ENCODE measurements around the gene TMEM134. TPM values are rescaled to one million over a fixed set of nuclear protein-coding genes. Genes with fewer than 3 reads are reported as not detected.

TMEM134 gene
- polyA plus RNA-seq, 5 donors: 34.8 to 67.1 (median 47.5) TPM

GRCh38 chr11:67464411-67465188 lies 4.5 kb downstream of the TMEM134 start:
- peak; percentile 62 to 66 for DNase-seq

DNA sequence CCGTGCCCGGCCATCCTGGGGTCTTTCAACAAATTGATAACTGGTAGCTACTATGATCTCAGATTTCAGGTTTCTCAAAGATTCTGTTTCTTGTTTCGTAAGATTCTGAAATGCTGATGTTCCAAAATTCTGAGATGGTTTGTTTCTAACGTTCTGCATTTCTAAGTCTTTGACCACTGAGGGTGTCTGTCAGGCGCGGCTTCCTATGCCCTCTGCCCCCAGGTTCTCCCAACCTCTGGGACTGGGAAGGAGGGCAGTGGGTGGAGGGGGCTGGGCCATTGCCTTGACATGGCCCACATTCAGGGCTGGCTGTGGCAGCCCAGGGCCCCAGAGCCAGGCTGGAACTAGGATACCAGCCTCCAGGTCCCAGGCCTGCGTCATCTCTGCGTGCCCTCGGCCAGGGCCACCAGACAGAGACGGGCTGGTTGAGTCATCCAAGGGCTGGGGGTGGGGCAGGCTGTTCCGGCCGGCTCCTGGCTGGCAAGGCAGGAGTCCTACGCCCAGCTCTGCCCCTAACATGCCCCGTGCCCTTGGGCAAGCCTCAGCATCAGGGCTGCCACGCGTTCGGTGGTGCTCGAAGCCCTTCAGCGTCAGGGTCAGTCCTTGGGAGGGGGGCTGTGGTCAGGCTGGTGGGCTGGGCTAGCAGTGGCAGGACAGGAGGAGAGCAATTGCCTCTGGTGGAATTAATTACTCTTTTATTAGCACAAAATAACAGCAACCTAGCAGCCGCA lies 5.2 kb downstream of the TMEM134 start:
- DNase-seq: no peak

DNA sequence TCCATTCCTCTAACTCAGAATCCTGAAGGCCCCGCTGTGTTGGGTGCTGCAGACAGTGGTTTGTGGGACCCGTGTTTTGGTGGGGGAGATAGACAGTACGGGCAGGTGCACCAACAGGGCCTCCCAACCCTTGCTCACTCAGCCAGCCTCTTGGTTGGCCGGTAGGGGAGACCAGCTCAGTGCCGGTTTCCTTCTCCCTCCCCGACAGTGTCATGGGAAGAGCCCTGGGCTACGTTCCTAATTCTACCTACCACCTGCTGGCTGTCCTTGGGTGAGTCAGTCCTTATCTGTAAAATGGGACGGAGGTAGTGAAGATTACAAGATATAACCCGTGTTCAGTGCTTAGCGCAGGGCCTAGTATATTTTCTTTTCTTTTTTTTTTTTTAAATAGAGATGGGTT lies 5.9 kb downstream of the TMEM134 start:
- no peak for DNase-seq

DNA sequence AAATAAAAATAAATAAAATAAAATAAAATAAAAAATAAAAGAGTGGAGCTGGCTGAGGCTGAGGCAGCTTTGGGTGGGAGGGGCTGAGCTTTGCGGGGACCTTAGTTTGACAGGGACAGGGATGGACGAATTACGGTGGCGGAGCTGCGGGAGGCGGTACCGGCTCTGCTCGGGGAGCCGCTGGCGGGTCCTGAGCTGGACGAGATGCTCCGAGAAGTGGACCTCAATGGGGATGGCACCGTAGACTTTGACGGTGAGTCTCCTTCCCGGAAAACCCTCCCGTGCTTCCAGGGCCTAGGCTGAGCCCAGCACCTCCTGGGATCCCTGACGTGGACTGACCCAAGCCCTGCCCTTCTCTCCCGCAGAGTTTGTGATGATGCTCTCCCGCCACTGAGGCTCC lies 10.8 kb downstream of the TMEM134 start:
- no peak for DNase-seq

GRCh38 chr11:67457453-67457852 lies 11.6 kb downstream of the TMEM134 start:
- no peak for DNase-seq

- no peak for DNase-seq
Measured at GRCh38 chr11:67456068-67456705, 12.9 kb downstream of the TMEM134 start.

- no peak for DNase-seq
Measured at GRCh38 chr11:67455054-67455453, 14.0 kb downstream of the TMEM134 start, which contains the start of gene CABP4. TSS of gene CABP4 (plus strand) at chr11:67455354. CDS start at chr11:67455424, 70 bp downstream.

DNA sequence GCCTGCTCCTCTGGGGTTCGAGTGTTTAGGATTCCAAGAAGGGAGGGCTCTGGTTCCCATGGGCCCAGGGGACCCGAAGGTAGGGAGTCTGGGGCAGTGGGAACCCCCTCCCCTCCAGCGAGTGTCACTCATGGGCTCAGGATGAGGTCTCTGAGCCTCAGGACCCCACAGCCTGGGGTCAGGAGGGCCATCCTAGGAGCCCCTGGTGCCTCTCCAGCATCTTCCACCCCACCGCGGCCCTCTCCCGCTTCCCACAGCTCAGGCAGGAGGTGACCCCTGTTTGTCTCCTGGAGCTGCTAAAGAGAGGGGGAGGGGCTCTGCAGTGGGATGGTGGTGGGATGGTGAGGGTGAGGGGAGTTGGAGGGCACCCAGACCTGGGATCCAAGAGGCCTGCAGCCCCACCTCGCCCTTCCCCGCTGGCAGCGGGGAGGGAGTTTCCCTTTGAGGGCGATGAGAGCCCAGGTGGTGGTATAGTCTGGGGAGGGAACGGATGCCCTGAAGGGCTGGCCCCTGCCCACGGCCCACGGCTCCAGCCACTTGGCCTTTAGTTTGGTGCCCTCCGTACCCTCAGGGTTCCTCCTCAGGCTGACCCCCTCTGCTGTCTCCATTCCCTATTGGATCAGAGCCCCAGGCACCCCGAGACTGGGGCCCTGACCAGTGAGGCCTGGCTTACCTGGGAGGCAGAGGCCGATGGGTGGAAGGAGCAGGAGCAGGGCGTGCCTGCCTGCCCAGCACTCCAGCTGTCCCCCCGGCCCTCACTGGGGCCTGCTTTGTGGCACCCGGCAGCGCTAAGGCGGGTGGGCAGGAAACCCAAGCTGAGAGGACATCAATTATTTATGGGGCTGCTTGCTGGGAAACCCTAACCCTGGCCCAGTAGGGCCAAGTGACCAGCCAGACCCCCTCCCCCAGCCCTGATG lies 15.0 kb downstream of the TMEM134 start:
- no peak for DNase-seq

- no peak for DNase-seq
Measured at GRCh38 chr11:67452141-67452952, 16.7 kb downstream of the TMEM134 start, which contains the start of gene GPR152. TSS of gene GPR152 (minus strand) at chr11:67452729. CDS start at chr11:67452724, 5 bp downstream.

- no peak for DNase-seq
Measured at GRCh38 chr11:67451658-67451976, 17.4 kb downstream of the TMEM134 start.

DNA sequence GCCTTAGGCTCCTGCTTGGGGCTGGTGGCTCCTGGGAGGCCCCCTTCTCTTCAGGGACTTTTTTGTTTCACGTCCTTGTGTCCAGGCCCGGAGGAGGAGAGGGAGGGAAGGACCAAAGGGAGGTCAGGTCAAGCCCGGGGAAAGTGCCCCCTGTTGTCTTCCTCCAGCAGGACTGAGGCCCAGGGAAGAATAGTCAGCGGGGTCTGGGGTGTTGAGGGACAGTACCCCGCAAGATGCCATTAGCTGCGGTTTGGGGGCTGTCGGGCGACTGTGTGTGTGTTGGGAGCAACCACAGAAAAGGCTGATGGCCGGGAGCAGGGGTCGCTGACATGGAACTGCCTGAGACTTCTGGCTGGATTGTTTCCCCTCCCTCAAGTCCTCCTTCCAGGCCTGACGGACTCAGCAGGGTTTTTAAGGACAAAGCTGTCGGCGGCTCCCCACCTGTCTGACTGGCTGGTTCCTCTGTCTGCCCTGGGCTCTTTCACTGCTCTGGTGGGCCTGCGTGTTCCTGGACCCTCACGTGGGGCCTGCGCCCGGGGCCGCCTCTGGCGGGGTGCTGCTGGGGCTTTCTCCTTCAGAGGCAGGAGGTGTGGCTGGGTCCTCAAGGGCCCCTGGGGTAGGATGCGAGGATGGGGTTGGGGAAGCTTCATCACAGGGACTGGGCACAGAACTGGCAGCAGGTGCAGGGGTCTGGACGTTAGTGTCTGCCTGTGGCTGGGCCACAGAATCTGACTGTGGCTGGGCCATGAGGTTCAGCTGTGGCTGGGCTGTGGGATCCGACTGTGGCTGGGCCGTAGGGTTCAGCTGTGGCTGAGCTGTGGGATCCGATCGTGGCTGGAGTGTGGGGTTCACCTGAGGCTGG lies 18.0 kb downstream of the TMEM134 start:
- no peak for DNase-seq

GRCh38 chr11:67449116-67449844 lies 19.8 kb downstream of the TMEM134 start:
- no peak for DNase-seq

- DNase-seq: no peak
Measured at GRCh38 chr11:67448220-67448609, 20.8 kb downstream of the TMEM134 start.

DNA sequence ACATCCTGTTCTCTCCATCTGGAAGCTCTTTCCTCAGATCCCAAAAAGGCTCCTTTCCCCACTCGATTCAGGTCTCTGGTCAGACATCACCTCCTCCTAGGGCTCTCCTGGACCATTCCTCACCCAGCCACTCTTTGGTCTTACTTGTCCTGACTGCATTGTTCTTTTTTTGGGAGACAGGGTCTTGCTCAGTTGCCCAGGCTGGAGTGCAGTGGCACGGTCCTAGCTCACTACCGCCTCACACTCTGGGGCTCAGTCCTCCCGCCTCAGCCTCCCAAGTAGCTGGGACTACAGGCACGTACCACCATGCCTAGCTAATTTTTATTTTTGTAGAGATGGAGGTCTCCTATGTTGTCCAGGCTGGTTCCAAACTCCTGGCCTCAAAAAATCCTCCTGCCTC lies 23.5 kb downstream of the TMEM134 start:
- no peak for DNase-seq

DNA sequence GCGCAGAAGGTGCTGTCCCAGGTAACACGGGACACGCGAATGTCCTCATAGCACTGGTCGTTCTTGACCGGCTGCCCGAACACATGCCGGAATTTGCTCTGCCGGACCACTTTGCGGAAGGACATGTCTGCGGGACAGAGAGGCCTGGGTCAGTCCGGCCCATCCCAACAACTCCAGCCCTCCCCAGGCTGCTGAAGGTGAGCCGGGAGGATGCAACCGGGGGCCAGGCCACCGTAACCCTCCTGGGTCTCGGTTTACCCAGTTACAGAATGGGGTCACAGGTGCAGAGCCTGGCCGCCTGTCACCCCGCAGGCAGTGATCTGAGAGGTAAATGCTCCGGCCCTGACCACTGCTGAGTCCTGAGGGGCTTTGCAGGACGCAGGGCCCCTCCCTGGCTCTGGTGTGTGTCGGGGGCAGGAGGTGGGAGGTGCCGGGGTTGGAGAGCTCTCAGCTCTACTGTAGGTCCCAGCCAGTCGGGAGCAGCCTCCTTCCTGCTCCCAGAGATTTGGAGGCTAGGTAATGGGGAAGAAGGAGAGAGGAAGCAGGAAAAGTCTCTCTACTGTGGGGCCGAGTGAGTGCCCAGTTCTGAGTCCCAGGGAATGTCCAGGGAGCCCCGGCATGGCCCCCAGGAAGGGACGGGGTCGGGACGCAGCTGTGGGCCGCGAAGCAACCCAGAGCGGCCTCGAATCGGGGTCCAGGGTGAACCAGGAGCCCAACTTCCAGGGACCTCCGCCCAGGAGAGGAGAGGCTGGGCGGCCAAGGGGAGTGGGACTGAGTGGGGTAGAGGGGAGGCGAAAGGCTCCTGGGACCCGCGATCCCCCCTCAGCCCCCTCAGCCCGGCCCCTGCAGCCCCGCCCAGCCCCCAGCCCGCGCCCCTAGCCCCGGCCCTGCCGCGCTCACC lies 26.3 kb downstream of the TMEM134 start:
- DNase-seq: no peak

DNA sequence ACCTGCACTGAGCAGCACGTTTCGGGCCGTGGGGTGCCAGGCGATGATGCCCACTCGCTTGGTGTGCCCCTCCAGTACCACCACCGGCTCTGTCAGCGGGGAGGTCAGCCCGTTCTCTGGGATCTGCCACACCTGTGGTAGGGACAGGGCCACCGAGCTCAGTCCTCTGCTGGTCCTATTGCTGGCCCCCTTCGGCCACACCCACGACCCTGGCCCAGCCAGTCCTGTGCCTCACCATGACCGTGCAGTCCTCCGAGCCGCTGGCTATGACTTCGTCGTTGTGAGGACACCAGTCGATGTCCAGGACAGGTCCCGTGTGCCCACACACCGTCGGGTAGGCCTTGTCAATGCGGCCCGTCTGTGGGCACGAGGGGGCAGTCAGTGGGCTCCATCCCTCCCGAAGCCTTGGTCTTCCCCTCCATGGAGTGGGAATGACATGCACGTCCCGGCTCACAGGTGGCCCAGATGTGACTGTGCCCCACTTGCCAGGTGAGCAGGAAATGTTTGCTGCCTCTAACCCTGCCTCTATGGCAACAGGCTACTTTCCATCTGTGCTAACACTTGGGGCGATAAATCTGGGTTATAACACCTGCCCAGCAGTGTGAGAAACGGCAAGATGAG lies 27.2 kb downstream of the TMEM134 start:
- DNase-seq: no peak

- DNase-seq: no peak
Measured at GRCh38 chr11:67441098-67441563, 27.9 kb downstream of the TMEM134 start.
